Tibial nerve (tissue), 4 donors: ENCODE measurements around the gene TRIM8. TPM values are rescaled to one million over a fixed set of nuclear protein-coding genes. Genes with fewer than 3 reads are reported as not detected.

Experiments
- DNase-seq, 2 donors: peaks; one replicate each; pipeline ENCODE4 v3.0.0-alpha.2; 2019; ENCODE audit warnings: low spot score in 2 of 2
- H3K27ac ChIP-seq, 4 donors: fragments of 200-600 bp; sonication (generic) in 3 of 4; one replicate each; pipeline ENCODE4 v1.5.1; 2017 to 2019; ENCODE audit warnings: mild to moderate bottlenecking in 1 of 4
- H3K27me3 ChIP-seq, 2 donors: fragments of 200-600 bp; sonication (generic) in 1 of 2; one replicate each; pipeline versions ENCODE4 v1.5.1 to v1.6.0; 2017 to 2019
- H3K36me3 ChIP-seq, 3 donors: fragments of 200-600 bp; sonication (generic); one replicate each; pipeline ENCODE4 v1.5.1; 2018 to 2019
- H3K4me1 ChIP-seq, 4 donors: fragments of 200-600 bp; sonication (generic) in 3 of 4; one replicate each; pipeline ENCODE4 v1.5.1; 2017 to 2019
- H3K4me3 ChIP-seq, 4 donors: fragments of 200-600 bp; sonication (generic) in 3 of 4; one replicate each; pipeline ENCODE4 v1.5.1; 2017 to 2019; ENCODE audit warnings: mild to moderate bottlenecking in 1 of 4, moderate library complexity in 1 of 4
- H3K9me3 ChIP-seq, 4 donors: fragments of 200-600 bp; sonication (generic) in 3 of 4; one replicate each; pipeline ENCODE4 v1.5.1; 2017 to 2019
- EP300 ChIP-seq, 2 donors: sonication (generic); formaldehyde crosslinking; IDR thresholded peaks; one replicate each; pipeline ENCODE4 v1.6.1; 2017; ENCODE audit warnings: antibody characterized with exemption in 2 of 2, mild to moderate bottlenecking in 1 of 2
- POLR2A ChIP-seq, 2 donors: fragments of 450-650 bp; IDR thresholded peaks; one replicate each; pipeline ENCODE4 v1.6.1; 2017; ENCODE audit warnings: antibody characterized with exemption in 2 of 2, mild to moderate bottlenecking in 2 of 2, moderate library complexity in 2 of 2
- WGBS, 2 donors: methylation state at CpG; one replicate each; pipeline ENCODE4 v1.1.5; 2018; 5-methylcytosine and 5-hydroxymethylcytosine counted together
- total RNA-seq, 4 donors: library from RNA; depleted of rRNA; stranded (reverse); fragments of >200 nt; gene quantifications; one replicate each; pipeline ENCODE4 v1.1.0, GENCODE V29; 2016
- TF ChIP-seq, protein P1 (sequence below), 5 experiments: fragments of 200-600 bp in 3 of 5; fragments of 450-650 bp in 2 of 5; sonication (generic) in 3 of 5; IDR thresholded peaks; one replicate each; pipeline ENCODE4 v1.5.1; 2016 to 2019; ENCODE audit warnings: antibody characterized with exemption in 5 of 5, mild to moderate bottlenecking in 3 of 5, moderate library complexity in 2 of 5

TRIM8 gene, protein sequence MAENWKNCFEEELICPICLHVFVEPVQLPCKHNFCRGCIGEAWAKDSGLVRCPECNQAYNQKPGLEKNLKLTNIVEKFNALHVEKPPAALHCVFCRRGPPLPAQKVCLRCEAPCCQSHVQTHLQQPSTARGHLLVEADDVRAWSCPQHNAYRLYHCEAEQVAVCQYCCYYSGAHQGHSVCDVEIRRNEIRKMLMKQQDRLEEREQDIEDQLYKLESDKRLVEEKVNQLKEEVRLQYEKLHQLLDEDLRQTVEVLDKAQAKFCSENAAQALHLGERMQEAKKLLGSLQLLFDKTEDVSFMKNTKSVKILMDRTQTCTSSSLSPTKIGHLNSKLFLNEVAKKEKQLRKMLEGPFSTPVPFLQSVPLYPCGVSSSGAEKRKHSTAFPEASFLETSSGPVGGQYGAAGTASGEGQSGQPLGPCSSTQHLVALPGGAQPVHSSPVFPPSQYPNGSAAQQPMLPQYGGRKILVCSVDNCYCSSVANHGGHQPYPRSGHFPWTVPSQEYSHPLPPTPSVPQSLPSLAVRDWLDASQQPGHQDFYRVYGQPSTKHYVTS
- total RNA-seq: 100 to 1,000 TPM; 156 to 206 (median 157) TPM

DNA sequence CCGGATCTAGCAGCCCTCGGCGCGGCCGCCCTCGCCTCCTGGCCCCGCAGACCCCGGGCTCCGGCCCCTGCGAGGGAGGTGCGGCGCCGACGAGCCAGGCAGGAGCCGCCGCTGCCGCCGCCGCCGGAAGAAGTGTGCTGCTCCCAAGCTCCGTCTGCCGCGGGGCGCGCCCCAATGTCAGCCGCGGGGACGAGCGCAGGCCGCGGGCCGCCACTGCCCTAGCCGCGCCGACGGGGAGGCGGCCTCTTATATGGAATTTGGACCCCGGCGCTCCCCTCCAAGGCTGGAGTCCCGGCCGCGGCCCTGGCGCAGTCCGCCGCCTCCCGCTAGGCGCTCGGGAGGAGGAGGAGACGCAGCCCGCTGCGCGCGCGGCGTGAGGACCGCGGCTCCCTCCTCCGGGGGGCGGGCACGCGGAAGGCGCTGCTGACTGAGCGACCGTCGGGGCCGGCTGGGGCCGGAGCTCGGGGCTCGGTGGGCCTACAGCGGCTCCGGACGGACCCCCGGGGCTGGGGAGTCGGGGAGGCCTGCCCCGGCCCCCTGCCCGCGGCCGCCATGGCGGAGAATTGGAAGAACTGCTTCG, at the start of gene TRIM8:
TSS of gene TRIM8 (plus strand) at position 414 of the 580 bp plus-strand sequence. CDS start at position 553, 139 bp downstream.
- DNase-seq: no peak
- 0% methylated on average over 60 to 68 of the region's 80 CpGs for WGBS, 2 donors
- Histone ChIP-seq H3K36me3 (peaks cover 0 to 13% (median 0%) of the 10 kb centered on the region in 3 donors), H3K9me3 (no peaks in the 10 kb centered on the region), H3K27ac (peak within 1 kb of the TSS; percentile 99 to 100 (median 99)), H3K4me1 (peaks cover 0 to 32% (median 26%) of the 10 kb centered on the region in 4 donors), H3K4me3 (peak within 1 kb of the TSS; percentile 88 to 99 (median 96)), H3K27me3 (no peaks in the 10 kb centered on the region)
- TF ChIP-seq EP300 (IDR thresholded peaks at IDR 0.05): no peak
- no peak for TF ChIP-seq POLR2A (IDR thresholded peaks at IDR 0.05)
- TF ChIP-seq, protein P1, sequence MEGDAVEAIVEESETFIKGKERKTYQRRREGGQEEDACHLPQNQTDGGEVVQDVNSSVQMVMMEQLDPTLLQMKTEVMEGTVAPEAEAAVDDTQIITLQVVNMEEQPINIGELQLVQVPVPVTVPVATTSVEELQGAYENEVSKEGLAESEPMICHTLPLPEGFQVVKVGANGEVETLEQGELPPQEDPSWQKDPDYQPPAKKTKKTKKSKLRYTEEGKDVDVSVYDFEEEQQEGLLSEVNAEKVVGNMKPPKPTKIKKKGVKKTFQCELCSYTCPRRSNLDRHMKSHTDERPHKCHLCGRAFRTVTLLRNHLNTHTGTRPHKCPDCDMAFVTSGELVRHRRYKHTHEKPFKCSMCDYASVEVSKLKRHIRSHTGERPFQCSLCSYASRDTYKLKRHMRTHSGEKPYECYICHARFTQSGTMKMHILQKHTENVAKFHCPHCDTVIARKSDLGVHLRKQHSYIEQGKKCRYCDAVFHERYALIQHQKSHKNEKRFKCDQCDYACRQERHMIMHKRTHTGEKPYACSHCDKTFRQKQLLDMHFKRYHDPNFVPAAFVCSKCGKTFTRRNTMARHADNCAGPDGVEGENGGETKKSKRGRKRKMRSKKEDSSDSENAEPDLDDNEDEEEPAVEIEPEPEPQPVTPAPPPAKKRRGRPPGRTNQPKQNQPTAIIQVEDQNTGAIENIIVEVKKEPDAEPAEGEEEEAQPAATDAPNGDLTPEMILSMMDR (IDR thresholded peaks at IDR 0.05): no peak

DNA sequence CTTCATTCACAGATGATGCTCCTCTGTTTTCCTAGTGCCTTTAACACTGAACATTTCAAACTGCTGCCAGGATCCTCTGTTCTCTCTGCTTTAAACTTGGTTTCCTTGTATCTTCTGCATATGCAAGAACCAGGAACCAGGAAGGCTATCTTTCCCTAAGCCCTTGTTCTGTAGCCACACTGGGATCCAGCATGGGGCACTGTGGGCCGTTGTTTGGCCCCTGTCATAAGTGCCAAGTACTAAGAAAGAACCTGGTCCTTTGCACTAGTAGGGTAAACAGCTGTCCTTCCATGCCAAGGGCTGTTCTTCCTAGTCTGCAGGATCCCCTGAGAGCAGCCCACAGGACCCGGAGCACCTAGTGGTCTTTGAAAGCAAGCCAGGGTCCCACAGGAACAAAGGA, 49.0 kb upstream of the TRIM8 start:
- TF ChIP-seq POLR2A (IDR thresholded peaks at IDR 0.05): no peak
- TF ChIP-seq, protein P1 (IDR thresholded peaks at IDR 0.05): no peak
- TF ChIP-seq EP300 (IDR thresholded peaks at IDR 0.05): no peak
- no peak overlapping the region for H3K4me3 ChIP-seq
- H3K9me3 ChIP-seq: no peaks in the 10 kb centered on the region
- H3K27ac ChIP-seq: peak overlapping the region in 1 of 4 donors; percentile 1
- H3K4me1 ChIP-seq: peaks cover 0 to 64% (median 21%) of the 10 kb centered on the region in 4 donors
- 51 to 57% methylated on average over 2 of the region's 2 CpGs for WGBS, 2 donors
- H3K27me3 ChIP-seq: no peaks in the 10 kb centered on the region
- no peak for DNase-seq
- H3K36me3 ChIP-seq: peaks cover 0 to 40% (median 0%) of the 10 kb centered on the region in 3 donors

DNA sequence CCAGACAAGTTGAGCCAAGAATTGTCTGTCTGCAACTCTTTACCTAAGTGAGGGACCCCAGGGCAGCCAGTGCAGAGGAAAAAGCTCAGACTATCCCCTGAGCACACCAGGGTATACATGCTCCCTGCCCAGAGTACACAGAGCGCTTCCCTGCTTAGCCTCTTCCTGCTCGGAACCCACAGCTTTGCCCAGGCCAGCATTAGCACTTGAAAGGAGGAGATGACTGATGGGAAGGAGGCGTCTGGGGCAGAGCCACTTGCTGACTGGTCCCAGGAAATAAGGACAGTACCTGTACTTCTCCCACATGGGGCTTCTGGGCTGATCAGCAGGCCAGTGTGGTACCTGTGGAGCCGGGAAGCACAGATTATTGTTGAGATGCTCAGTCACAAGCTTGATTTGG, 48.4 kb upstream of the TRIM8 start:
- WGBS, 2 donors: 94 to 95% methylated on average over 4 of the region's 4 CpGs
- H3K27ac ChIP-seq: peak overlapping the region in 2 of 4 donors; percentile 1 to 68
- H3K9me3 ChIP-seq: no peaks in the 10 kb centered on the region
- H3K36me3 ChIP-seq: peaks cover 0 to 46% (median 0%) of the 10 kb centered on the region in 3 donors
- no peak for DNase-seq
- H3K4me1 ChIP-seq: peaks cover 0 to 70% (median 21%) of the 10 kb centered on the region in 4 donors
- no peaks in the 10 kb centered on the region for H3K27me3 ChIP-seq
- no peak overlapping the region for H3K4me3 ChIP-seq
- TF ChIP-seq EP300 (IDR thresholded peaks at IDR 0.05) (no peak), POLR2A (IDR thresholded peaks at IDR 0.05) (no peak)
- TF ChIP-seq, protein P1 (IDR thresholded peaks at IDR 0.05): no peak

DNA sequence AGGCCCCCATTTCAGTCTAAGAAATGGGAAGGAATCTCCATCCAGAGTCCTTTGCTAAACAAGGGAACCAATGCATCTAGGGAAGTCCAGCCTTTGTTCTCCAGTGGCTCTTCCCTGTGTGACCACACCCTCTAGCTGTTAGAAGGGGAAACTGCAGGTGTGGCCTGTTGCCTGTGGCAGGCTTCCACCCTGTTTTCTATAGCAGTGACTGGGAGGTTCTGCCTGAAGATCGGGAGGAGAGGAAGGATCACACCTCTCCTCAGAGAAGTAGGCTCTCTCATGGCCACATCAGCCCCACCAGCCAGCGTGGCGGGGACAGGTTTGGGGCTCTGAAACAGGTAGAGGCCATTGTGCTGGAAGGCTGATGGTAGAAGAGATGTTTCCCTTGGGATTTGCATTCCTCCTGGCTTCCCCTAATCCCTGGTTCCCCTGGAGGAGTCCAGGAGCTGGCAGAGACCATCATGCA, 47.7 kb upstream of the TRIM8 start:
- H3K4me1 ChIP-seq: peaks cover 0 to 76% (median 21%) of the 10 kb centered on the region in 4 donors

More for the DNA sequence above, 47.7 kb upstream of the TRIM8 start:
- TF ChIP-seq EP300 (IDR thresholded peaks at IDR 0.05): no peak
- TF ChIP-seq, protein P1 (IDR thresholded peaks at IDR 0.05): peak; percentile 55 to 76 (median 69)
- no peaks in the 10 kb centered on the region for H3K9me3 ChIP-seq
- peaks cover 0 to 52% (median 0%) of the 10 kb centered on the region in 3 donors for H3K36me3 ChIP-seq
- H3K4me3 ChIP-seq: no peak overlapping the region
- peak overlapping the region in 2 of 4 donors; percentile 1 to 68 for H3K27ac ChIP-seq
- WGBS, 2 donors: 67 to 71% methylated on average over 3 of the region's 3 CpGs
- peak in 1 of 2 donors; percentile 47 for DNase-seq
- H3K27me3 ChIP-seq: no peaks in the 10 kb centered on the region
